NCI-H1092 (cell line): ENCODE measurements around the gene TBC1D22A.
"Not testable (repeated sequence)": the region's sequence is repeated elsewhere in the genome, so short reads cannot be mapped to it uniquely, and the experiment has no call there.

Experiments
- DNase-seq: peaks from one replicate; lab custom pipeline; 2025; lab: John Stamatoyannopoulos, UW

Gene TBC1D22A

GRCh38 chr22:46813816-46814597, 51.6 kb downstream of the TBC1D22A start:
- no peak for DNase-seq

GRCh38 chr22:46815132-46815531, 52.7 kb downstream of the TBC1D22A start:
- DNase-seq = no peak

- no peak for DNase-seq
These were observed 53.1 kb downstream of the TBC1D22A start for GRCh38 chr22:46815559-46815895.

- DNase-seq = no peak
These were observed 53.7 kb downstream of the TBC1D22A start for GRCh38 chr22:46815896-46816731.

DNA sequence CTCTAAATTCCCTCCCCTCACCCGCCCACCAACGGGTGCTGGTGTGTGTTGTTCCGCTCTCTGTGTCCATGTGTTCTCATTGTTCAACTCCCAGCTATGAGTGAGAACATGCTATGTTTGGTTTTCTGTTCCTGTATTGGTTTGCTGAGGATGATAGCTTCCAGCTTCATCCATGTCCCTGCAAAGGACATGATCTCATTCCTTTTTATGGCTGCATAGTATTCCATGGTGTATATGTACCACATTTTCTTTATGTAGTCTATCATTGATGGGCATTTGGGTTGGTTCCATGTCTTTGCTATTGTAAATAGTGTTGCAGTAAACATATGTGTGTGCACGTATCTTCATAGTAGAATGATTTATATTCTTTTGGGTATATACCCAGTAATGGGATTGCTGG, 54.9 kb downstream of the TBC1D22A start:
- DNase-seq = not testable (repeated sequence)

GRCh38 chr22:46823248-46823647, 60.8 kb downstream of the TBC1D22A start:
- DNase-seq = no peak

- no peak for DNase-seq
These were observed 61.2 kb downstream of the TBC1D22A start for GRCh38 chr22:46823654-46824053.

DNA sequence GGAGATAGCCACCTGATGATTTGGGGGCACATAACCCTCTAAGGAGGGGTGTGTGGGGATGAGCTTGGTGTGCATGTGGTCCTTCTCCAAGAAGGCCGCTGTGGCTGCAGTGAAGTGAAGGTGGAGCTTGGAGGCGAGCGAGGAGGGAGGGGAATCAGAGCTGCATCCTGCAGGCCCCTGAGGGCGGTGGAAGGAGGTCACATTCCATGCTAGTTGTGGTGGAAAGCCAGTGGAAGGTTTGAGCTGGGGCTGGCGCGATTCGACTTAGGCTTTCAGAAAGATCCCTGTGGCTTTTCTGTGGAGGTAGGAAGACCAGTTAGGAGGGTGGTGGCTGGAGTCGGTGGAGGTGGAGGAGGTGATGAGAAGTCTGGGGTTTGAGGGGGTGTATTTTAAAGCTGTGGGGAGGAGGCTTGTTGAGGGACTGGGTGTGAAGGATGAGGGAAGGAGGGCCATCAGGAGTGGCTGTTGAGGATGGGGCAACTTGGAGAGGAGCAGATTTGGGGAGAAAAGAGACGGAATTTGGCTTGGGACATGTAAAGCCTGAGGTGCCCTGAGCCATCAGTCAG, 62.0 kb downstream of the TBC1D22A start:
- DNase-seq = no peak

DNA sequence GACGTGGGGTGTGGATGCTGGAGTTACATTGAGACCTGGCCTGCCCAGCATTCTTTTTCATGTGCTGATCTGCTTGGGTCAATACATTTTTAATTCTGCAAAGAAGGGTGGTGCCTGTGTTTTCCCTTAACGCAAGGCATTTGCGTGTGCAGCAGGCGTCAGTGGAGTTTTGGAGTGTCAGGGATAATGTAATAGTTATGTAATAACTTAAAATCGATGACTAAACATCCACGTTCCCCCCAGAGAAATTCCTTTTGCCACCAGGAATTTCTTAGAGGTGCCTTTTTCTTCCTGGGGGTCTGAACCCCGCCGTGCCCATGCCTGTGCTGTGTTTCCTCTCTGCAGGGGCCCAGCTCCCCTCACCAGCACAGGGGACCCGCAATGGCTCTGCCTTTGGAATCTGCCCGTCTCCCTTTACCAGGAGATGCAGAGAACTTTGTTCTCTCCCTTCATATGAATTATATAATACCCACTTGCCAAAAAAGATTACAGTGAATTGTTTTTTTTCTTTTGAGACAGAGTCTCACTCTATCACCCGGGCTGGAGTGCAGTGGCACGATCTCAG, 62.6 kb downstream of the TBC1D22A start:
- DNase-seq = no peak

GRCh38 chr22:46826438-46827135, 64.1 kb downstream of the TBC1D22A start:
- no peak for DNase-seq

GRCh38 chr22:46827136-46827780, 64.8 kb downstream of the TBC1D22A start:
- no peak for DNase-seq

GRCh38 chr22:46827781-46828180, 65.3 kb downstream of the TBC1D22A start:
- no peak for DNase-seq

DNA sequence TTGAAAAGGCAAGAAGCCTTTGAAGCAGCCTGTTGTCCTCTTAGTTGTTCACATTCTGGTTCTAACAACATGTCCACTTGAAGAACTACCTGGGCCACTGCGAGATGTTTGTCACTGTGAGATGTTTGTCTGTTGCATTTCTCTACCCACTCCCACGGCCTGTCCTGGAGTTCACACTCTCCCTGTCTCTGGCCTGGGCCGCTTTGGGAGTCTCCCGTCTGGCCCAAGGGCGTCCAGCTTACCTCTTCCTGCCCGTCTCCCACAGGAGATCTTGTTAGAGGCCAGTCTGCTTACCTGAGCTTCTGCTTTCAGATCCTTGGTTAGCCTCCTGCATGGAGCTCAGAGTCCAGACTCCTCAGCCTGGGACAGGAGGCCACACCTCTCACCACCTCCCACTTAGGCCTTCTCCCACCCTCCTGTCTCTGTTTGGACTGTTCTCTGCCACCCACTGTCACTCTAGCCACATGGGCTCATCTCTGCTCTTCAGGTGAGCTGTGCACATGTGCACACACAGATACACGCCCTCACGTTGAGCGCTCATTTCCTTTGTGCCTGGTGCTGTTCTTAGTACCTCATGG, 66.0 kb downstream of the TBC1D22A start:
- no peak for DNase-seq

GRCh38 chr22:46829117-46829891, 66.9 kb downstream of the TBC1D22A start:
- no peak for DNase-seq

- no peak for DNase-seq
These were observed 67.7 kb downstream of the TBC1D22A start for GRCh38 chr22:46829941-46830715.

DNA sequence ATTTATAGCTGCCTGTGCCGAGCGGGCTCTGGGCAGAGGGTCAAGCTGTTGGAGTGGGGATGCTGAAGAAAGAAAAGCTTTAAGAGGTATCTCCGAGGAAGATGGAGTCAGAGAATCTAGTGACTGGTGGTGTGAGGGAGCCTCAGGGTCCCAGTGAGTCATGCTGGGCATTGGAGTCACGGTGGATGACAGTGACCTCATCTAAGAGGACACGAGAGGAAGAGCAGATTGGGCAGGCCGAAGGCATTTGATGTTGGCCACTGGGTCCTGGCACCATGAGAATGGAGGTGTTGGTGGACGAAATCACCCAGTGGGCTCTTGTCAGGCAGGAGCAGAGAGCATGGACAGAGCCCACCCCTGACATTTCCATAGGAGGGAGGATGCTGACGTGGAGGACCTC, 68.4 kb downstream of the TBC1D22A start:
- DNase-seq = no peak

- DNase-seq = no peak
These were observed 70.8 kb downstream of the TBC1D22A start for GRCh38 chr22:46833228-46833627.

GRCh38 chr22:46834021-46834737, 71.7 kb downstream of the TBC1D22A start:
- DNase-seq = no peak

- no peak for DNase-seq
These were observed 72.8 kb downstream of the TBC1D22A start for GRCh38 chr22:46835288-46835687.
